H1 (cell line): ENCODE data around the gene TRIM9. TPM values are rescaled to one million over a fixed set of nuclear protein-coding genes. Genes with fewer than 3 reads are reported as not detected.

ENCODE experiments used
- CTCF ChIA-PET: fragments of 300-600 bp; sonication (Branson Sonifier 250); formaldehyde crosslinking; loops from one replicate; lab custom pipeline; 2021; ENCODE audit not compliant: partially characterized antibody; lab: Charles Lee
- POLR2A ChIA-PET: fragments of 300-600 bp; sonication (Branson Sonifier 250); formaldehyde crosslinking; loops from one replicate; lab custom pipeline; 2021; ENCODE audit warnings: inconsistent platforms; ENCODE audit not compliant: partially characterized antibody; lab: Charles Lee
- DNase-seq, 2 experiments: peaks; one replicate each; pipeline versions ENCODE4 v3.0.0 to v3.0.0-alpha.2; 2010 to 2022; ENCODE audit warnings: low spot score in 2 of 2, low read depth in 1 of 2, mixed read lengths in 1 of 2
- FAIRE-seq: peaks from 2 replicates; lab custom pipeline; 2011; peaks lifted over from hg19 to GRCh38; lab: Jason Lieb, UNC
- H2AFZ ChIP-seq: 2 replicates; pipeline ENCODE4 v1.8.1; 2012; ENCODE audit warnings: low read length, inconsistent platforms
- H2AK5ac ChIP-seq: 2 replicates; pipeline ENCODE4 v1.6.1; 2013; ENCODE audit warnings: low read depth, low read length
- H2BK120ac ChIP-seq: replicated peaks from 2 replicates; pipeline ENCODE3; 2013; ENCODE audit warnings: low read depth, low read length, inconsistent platforms
- H2BK12ac ChIP-seq: 2 replicates; pipeline ENCODE4 v1.6.1; 2013; ENCODE audit warnings: low read depth, low read length
- H2BK15ac ChIP-seq: 2 replicates; pipeline ENCODE4 v1.6.1; 2013; ENCODE audit warnings: low read length
- H2BK20ac ChIP-seq: 2 replicates; pipeline ENCODE4 v1.6.1; 2013; ENCODE audit warnings: low read length
- H2BK5ac ChIP-seq: 2 replicates; pipeline ENCODE4 v1.6.1; 2013; ENCODE audit warnings: low read depth, low read length
- H3K14ac ChIP-seq: 2 replicates; pipeline ENCODE4 v1.6.1; 2013; ENCODE audit warnings: inconsistent platforms; ENCODE audit not compliant: insufficient read length
- H3K18ac ChIP-seq: 2 replicates; pipeline ENCODE4 v1.6.1; 2013; ENCODE audit warnings: low read length; ENCODE audit errors: extremely low read depth
- H3K23ac ChIP-seq: 2 replicates; pipeline ENCODE4 v1.6.1; 2013; ENCODE audit warnings: inconsistent platforms; ENCODE audit not compliant: insufficient read length
- H3K23me2 ChIP-seq: 2 replicates; pipeline ENCODE4 v1.6.1; 2013; ENCODE audit warnings: low read depth, low read length
- H3K27ac ChIP-seq: 2 replicates; pipeline ENCODE4 v1.6.1; 2011; ENCODE audit warnings: low read depth, low read length, inconsistent platforms
- H3K27me3 ChIP-seq, 4 experiments: replicated peaks in 1 of 4; 1 replicate in 1 of 4; 2 replicates in 3 of 4; pipeline versions ENCODE4 v1.6.1 to v1.8.1; 2011 to 2013; ENCODE audit warnings: low read length in 3 of 4, mild to moderate bottlenecking in 3 of 4, inconsistent platforms in 2 of 4, mixed read lengths in 2 of 4, moderate library complexity in 1 of 4; ENCODE audit not compliant: control insufficient read depth in 3 of 4, insufficient read depth in 3 of 4; ENCODE audit errors: extremely low read depth in 1 of 4
- H3K36me3 ChIP-seq, 4 experiments: 2 replicates each; pipeline versions ENCODE4 v1.6.1 to v1.8.1; 2011 to 2013; ENCODE audit warnings: mild to moderate bottlenecking in 4 of 4, low read length in 3 of 4, moderate library complexity in 2 of 4, control low read depth in 1 of 4, inconsistent platforms in 1 of 4; ENCODE audit not compliant: insufficient read depth in 4 of 4, control insufficient read depth in 2 of 4
- H3K4ac ChIP-seq: replicated peaks from 2 replicates; pipeline ENCODE3; 2013; ENCODE audit warnings: low read length, low read depth, mixed read lengths, inconsistent platforms; ENCODE audit not compliant: insufficient read length
- H3K4me1 ChIP-seq, 4 experiments: replicated peaks in 1 of 4; 1 replicate in 1 of 4; 2 replicates in 3 of 4; pipeline versions ENCODE4 v1.6.1 to v1.8.1; 2011 to 2013; ENCODE audit warnings: low read length in 3 of 4, inconsistent platforms in 2 of 4, mixed read lengths in 1 of 4; ENCODE audit not compliant: insufficient read depth in 4 of 4, control insufficient read depth in 3 of 4
- H3K4me2 ChIP-seq, 2 experiments: 2 replicates each; pipeline versions ENCODE4 v1.6.1 to v1.8.1; 2011 to 2013; ENCODE audit warnings: low read depth in 2 of 2, low read length in 2 of 2, control low read depth in 1 of 2, inconsistent platforms in 1 of 2, mild to moderate bottlenecking in 1 of 2; ENCODE audit not compliant: insufficient read depth in 1 of 2
- H3K4me3 ChIP-seq, 4 experiments: fragments of 200-600, 300-600 bp in 1 of 4; sonication (generic), shearing (Covaris generic), sonication (Bioruptor Twin) in 1 of 4; 2 replicates each; pipeline versions ENCODE4 v1.5.1 to v1.8.1; 2011 to 2016; ENCODE audit warnings: low read length in 4 of 4, low read depth in 3 of 4, control low read depth in 2 of 4, inconsistent platforms in 2 of 4, mild to moderate bottlenecking in 2 of 4, mixed read lengths in 1 of 4, moderate library complexity in 1 of 4; ENCODE audit not compliant: insufficient read depth in 2 of 4; ENCODE audit errors: extremely low read depth in 1 of 4
- H3K56ac ChIP-seq: replicated peaks from 2 replicates; pipeline ENCODE3; 2013; ENCODE audit warnings: low read depth, mild to moderate bottlenecking, mixed read lengths, low read length, inconsistent platforms; ENCODE audit not compliant: insufficient read length
- H3K79me1 ChIP-seq: 2 replicates; pipeline ENCODE4 v1.6.1; 2013; ENCODE audit warnings: low read depth, low read length, control low read depth
- H3K79me2 ChIP-seq, 2 experiments: 2 replicates each; pipeline versions ENCODE4 v1.6.1 to v1.8.1; 2012 to 2013; ENCODE audit warnings: low read length in 2 of 2, mild to moderate bottlenecking in 2 of 2, inconsistent platforms in 1 of 2; ENCODE audit not compliant: insufficient read depth in 2 of 2, control insufficient read depth in 1 of 2
- H3K9ac ChIP-seq, 4 experiments: replicated peaks in 1 of 4; 1 replicate in 1 of 4; 2 replicates in 3 of 4; pipeline versions ENCODE4 v1.6.1 to v1.8.1; 2011 to 2013; ENCODE audit warnings: low read depth in 3 of 4, low read length in 3 of 4, control low read depth in 2 of 4, mild to moderate bottlenecking in 2 of 4, moderate library complexity in 2 of 4, inconsistent platforms in 1 of 4; ENCODE audit errors: extremely low read depth in 1 of 4
- H3K9me3 ChIP-seq, 2 experiments: 2 replicates each; pipeline versions ENCODE4 v1.6.1 to v1.8.1; 2012 to 2013; ENCODE audit warnings: mild to moderate bottlenecking in 2 of 2, moderate library complexity in 2 of 2, control low read depth in 1 of 2, inconsistent platforms in 1 of 2, low read depth in 1 of 2, low read length in 1 of 2, mixed read lengths in 1 of 2; ENCODE audit not compliant: insufficient read depth in 2 of 2
- H4K20me1 ChIP-seq, 2 experiments: replicated peaks in 1 of 2; 2 replicates each; pipeline versions ENCODE3 to v1.8.1; 2011 to 2013; ENCODE audit warnings: inconsistent platforms in 2 of 2, low read length in 2 of 2, mild to moderate bottlenecking in 1 of 2; ENCODE audit not compliant: insufficient read depth in 2 of 2, control insufficient read depth in 1 of 2
- H4K5ac ChIP-seq: 2 replicates; pipeline ENCODE4 v1.6.1; 2013; ENCODE audit warnings: low read length, low read depth, mixed read lengths, inconsistent platforms; ENCODE audit not compliant: insufficient read length
- H4K8ac ChIP-seq: 2 replicates; pipeline ENCODE4 v1.8.0; 2013; ENCODE audit warnings: mild to moderate bottlenecking, moderate library complexity, low read length, inconsistent platforms; ENCODE audit not compliant: insufficient read depth; ENCODE audit errors: extremely low read depth
- H4K91ac ChIP-seq: replicated peaks from 2 replicates; pipeline ENCODE3; 2013; ENCODE audit warnings: low read length, mixed read lengths, inconsistent platforms; ENCODE audit not compliant: insufficient read length
- EZH2 ChIP-seq: fragments of 200-600 bp; sonication (generic); IDR thresholded peaks from 2 replicates; pipeline ENCODE4 v1.7.1; 2012; ENCODE audit warnings: low read depth, mild to moderate bottlenecking, moderate library complexity, low read length, inconsistent platforms; ENCODE audit not compliant: severe bottlenecking
- SIX5 ChIP-seq: IDR thresholded peaks from 2 replicates; pipeline ENCODE4 v1.6.1; 2011; ENCODE audit warnings: mild to moderate bottlenecking, low read depth, low read length
- YY1 ChIP-seq: IDR thresholded peaks from 2 replicates; pipeline ENCODE4 v1.6.1; 2011; ENCODE audit warnings: low read depth, mild to moderate bottlenecking, low read length
- polyA plus RNA-seq, 7 experiments: library from polyadenylated mRNA; depleted of rRNA in 3 of 7; stranded (reverse) in 5 of 7; unstranded in 2 of 7; fragments of >200 nt in 5 of 7; fragments of 200-250 nt in 2 of 7; gene quantifications; 1 replicate in 5 of 7; 2 replicates in 1 of 7; 4 replicates in 1 of 7; pipeline versions ENCODE4 v1.2.1 to v1.2.3, GENCODE V29; 2011 to 2013; ENCODE audit warnings: missing spikeins in 2 of 7, mixed read lengths in 2 of 7
- total RNA-seq: library from RNA; stranded (reverse); fragmentation: NEBNext Ultra II Directional; extraction: Animal tissue kit (Norgen Biotek cat#: 25700); gene quantifications from 2 replicates; pipeline ENCODE4 v1.2.1, GENCODE V29; 2021

Gene TRIM9
- total and polyA plus RNA-seq, 2 of the 8 experiments (the other 6 are each of a cell fraction or from before 2014, with no cell fraction given), result 2.7 to 5.4 TPM

DNA sequence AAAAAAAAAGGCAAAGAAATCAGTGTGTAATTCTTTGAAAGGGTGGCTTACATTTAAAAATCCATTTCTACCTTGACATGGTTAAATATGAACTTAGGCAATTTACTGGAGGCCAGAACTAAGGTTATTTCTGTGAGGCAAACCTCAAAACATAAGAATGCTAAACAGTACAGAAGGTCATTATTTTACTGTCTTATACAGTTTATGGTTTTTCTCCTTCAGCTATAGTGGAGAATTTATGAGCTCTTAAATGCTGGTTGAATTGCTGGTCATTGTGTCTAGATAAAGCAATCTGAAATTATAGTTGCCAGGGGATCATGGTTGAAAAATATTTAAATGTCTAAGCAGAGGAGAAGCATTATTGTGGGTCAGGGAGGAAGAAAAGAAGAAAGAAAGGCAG lies 70.5 kb downstream of the TRIM9 start:
- ChIA-PET CTCF (interaction anchor here (1.0 kb wide), 1 partner anchor 195 kb away, joined by 5 read pairs; no protein-coding TSS in a partner anchor), POLR2A (no interaction called here)
- Histone ChIP-seq H4K5ac (no peak overlapping the region), H2BK5ac (no peak overlapping the region), H3K79me1 (no peaks in the 10 kb centered on the region), H2BK20ac (no peak overlapping the region), H3K27me3 (no peaks in the 10 kb centered on the region), H3K4me3 (no peak overlapping the region), H3K4me2 (no peak overlapping the region), H3K14ac (no peak overlapping the region), H2BK15ac (no peak overlapping the region), H3K9ac (no peak overlapping the region), H4K91ac (no peak overlapping the region), H3K27ac (no peak overlapping the region), H3K18ac (no peak overlapping the region), H3K79me2 (no peaks in the 10 kb centered on the region), H2AK5ac (no peak overlapping the region), H3K56ac (no peak overlapping the region), H2BK12ac (no peak overlapping the region), H3K23me2 (no peaks in the 10 kb centered on the region; the same call in 1 of the 2 replicates), H4K20me1 (no peaks in the 10 kb centered on the region), H3K36me3 (no peaks in the 10 kb centered on the region), H3K4me1 (no peaks in the 10 kb centered on the region), H2BK120ac (no peak overlapping the region), H2AFZ (no peak overlapping the region), H4K8ac (no peak overlapping the region), H3K4ac (no peak overlapping the region), H3K23ac (no peak overlapping the region), H3K9me3 (no peaks in the 10 kb centered on the region)
- FAIRE-seq (no peak), DNase-seq (no peak)
- no peak for TF ChIP-seq SIX5
- TF ChIP-seq YY1, result no peak
- no peak for TF ChIP-seq EZH2
